Umbilical cord (tissue), 2 donors: ENCODE measurements around the gene CDX1. TPM values are rescaled to one million over a fixed set of nuclear protein-coding genes. Genes with fewer than 3 reads are reported as not detected.

ENCODE experiments used
- DNase-seq: peaks from one replicate; pipeline ENCODE4 v3.0.0-alpha.2; 2015; ENCODE audit warnings: low spot score
- total RNA-seq: library from RNA; depleted of rRNA; stranded (reverse); fragments of >200 nt; gene quantifications from one replicate; pipeline ENCODE4 v1.2.3, GENCODE V29; 2014; ENCODE audit warnings: low replicate concordance; ENCODE audit not compliant: insufficient read depth

The CDX1 gene
- total RNA-seq, 1 donor from 2014 or later, result 2.4 TPM

DNA sequence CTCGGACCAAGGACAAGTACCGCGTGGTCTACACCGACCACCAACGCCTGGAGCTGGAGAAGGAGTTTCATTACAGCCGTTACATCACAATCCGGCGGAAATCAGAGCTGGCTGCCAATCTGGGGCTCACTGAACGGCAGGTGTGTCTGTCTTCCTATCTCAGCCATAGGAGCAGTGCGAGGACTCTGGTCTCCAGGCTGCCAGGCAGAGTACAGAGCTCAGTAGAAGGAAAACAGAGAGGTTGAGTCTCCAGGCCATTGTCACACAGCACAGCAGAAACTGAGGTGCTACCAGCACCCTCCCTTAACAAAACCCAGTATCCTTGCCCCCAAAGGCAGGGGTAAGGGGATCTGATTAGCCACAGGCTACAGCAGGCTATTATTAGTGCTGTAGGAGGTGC, 16.2 kb downstream of the CDX1 start:
- DNase-seq, result no peak

DNA sequence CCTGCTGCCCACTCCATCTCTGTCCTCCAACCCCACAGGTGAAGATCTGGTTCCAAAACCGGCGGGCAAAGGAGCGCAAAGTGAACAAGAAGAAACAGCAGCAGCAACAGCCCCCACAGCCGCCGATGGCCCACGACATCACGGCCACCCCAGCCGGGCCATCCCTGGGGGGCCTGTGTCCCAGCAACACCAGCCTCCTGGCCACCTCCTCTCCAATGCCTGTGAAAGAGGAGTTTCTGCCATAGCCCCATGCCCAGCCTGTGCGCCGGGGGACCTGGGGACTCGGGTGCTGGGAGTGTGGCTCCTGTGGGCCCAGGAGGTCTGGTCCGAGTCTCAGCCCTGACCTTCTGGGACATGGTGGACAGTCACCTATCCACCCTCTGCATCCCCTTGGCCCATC, 16.9 kb downstream of the CDX1 start:
- DNase-seq, result no peak

- no peak for DNase-seq
Measured at GRCh38 chr5:150184006-150184405, 17.4 kb downstream of the CDX1 start.

DNA sequence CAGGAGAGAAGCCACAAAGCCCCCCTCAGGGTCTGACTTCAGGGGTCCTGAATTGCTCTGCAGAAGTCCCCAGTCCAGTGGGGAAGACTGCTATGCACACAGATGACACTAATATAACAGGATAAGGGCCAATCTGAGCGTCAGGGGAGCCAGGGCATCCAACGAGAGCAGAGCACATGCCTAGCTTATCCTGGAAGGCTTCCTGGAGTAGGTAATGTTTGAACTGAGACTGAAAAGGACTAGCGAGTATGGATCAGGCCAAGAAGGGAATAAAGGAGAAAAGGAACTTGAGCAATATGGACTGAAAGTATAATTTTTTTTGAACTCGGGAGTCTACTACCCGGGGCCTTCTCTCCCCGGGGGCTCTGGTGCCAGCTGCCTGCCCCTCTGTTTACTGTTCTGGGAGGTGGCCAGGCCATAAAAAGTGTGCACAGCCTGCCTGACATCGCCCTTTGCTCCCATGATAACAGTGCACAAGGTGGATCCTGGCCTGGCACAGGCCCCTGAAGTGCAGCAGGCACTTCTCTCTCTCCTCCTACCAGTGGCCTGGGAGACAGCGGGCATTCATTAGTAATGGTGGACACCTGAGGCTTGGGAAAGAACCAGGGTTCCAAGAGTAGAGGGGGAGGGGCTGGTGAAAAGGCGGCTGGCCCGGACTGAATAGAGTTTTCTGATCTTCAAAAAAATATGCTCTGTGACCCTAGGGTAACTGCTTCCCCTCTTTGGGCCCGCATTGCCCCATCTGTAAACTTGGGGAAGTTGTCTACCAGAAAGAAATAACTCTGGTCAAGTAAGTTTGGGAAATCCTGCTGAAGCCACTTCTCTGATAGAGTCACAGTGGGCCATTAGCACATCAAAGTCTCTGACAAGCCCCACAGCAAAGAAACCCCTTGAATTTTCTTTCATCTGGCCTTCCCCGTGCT, 18.7 kb downstream of the CDX1 start:
- DNase-seq, result no peak

GRCh38 chr5:150186137-150186536, 19.6 kb downstream of the CDX1 start:
- DNase-seq, result no peak

DNA sequence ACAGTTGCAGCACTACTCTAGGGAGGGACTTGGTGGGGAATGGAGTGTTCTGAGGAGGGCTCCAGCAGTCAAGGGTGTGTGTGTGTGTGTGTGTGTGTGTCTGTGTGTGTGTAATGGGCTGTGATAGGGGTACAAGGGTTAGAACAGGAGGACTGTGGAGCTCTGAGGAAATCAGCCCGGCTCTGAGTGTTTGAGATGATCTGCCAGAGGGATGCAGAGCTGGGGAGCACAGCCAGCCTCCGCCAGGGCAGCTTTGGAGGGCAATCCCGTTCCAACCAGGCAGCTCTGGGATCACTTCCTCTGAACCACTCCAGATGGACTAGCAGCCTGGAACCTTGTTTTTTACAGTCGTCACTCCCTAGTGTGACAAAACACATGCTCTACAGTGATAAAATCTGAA, 20.3 kb downstream of the CDX1 start:
- no peak for DNase-seq

DNA sequence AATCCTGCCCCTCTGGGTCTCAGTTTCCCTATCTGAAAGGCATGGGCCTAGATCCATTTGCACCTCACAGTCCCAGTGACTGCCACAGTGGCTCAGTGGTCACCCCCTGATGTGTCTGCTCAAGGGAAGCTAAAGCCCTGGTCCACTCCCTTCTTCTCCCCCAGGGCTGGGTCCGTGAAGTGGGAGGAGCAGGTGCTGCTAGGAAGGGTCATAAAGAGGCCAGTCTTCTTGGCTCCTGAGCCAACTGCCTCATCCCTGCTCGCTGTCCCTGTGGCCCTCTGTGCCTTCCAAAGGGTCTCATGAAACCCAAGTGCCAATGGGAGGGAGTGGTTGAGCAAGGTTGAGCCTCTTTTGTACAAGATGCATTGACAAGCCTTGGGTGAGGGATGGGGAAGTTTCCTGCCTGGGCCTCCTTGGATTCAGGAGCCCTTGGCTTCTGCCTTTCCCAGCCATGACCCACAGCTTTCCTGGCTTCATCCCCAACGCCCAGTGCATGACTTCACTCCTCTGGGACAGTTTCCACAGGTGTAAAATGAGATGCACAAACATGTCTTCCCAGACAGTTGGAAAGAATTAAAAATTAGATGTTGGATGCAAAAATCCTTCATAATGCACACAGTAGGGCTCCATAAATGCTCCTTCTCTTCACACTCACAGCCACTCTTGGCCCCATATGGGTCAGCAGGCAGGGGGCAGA, 21.7 kb downstream of the CDX1 start:
- DNase-seq, result no peak

GRCh38 chr5:150189326-150189725, 22.7 kb downstream of the CDX1 start:
- DNase-seq, result no peak

GRCh38 chr5:150189728-150190502, 23.3 kb downstream of the CDX1 start, which contains the start of gene SLC6A7:
Gene SLC6A7, plus strand, starts transcription at chr5:150190062. Its CDS starts 266 bp downstream, at chr5:150190328.
- DNase-seq, result no peak

DNA sequence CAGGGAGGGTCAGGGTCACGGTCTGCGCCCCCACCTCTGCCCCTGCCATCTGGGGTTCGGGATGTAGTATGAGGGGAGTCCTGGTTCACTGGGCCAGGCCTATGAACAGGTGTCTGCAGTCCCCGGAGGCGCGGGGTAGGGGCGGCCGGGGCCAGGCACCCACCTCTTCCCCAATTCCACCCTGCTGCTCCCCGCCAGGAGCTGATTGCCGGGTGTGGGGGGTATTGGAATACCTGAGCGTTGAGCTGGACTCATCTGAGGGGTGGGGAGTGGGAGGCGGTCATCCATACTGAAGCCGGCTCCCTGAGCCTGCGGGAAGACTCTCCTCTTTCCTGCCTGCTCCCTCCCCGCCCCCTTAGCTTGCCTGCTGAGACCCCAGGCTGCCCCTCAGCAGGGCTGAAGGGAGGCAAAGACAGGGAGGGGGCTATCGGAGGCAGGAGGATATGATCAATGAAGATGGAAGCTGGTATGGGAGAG, 24.0 kb downstream of the CDX1 start:
- DNase-seq, result no peak

DNA sequence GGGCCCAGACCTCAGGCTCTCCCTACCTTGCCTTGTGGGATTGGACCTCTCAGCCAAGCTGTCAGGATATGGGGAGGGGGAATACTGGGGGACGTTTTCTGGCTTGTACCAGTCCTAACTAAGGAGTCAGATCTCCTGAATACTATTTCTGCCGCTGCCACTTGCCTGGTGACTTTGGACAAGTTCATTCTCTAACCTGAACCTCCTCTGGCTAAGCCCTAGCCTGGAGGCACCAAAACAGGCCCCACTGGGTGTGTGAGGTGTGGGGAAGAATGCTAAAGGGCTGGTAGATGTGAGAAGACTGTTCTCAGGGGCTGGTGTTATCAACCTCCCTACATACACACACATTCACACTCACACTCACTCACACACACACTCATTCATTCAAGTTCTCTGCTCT, 24.4 kb downstream of the CDX1 start:
- DNase-seq, result no peak

- no peak for DNase-seq
Measured at GRCh38 chr5:150192462-150192861, 25.9 kb downstream of the CDX1 start.

GRCh38 chr5:150195736-150196485, 29.3 kb downstream of the CDX1 start:
- no peak for DNase-seq

DNA sequence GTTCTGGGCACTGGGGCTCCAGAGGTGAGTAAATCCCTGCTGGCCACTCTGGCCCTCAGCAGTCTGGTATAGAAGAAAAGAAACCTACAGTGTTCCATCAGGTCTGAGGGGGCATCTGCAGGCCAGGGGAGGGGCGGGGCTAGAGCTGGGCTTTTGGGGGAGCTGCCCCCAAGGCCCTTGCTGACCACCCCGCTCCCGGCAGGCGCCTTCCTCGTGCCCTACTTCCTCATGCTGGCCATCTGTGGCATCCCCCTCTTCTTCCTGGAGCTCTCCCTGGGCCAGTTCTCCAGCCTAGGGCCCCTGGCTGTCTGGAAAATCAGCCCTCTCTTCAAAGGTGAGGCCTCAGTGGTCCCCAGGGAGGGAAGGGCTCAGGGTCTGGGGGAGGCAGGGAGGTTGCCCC, 29.9 kb downstream of the CDX1 start:
- DNase-seq, result no peak

DNA sequence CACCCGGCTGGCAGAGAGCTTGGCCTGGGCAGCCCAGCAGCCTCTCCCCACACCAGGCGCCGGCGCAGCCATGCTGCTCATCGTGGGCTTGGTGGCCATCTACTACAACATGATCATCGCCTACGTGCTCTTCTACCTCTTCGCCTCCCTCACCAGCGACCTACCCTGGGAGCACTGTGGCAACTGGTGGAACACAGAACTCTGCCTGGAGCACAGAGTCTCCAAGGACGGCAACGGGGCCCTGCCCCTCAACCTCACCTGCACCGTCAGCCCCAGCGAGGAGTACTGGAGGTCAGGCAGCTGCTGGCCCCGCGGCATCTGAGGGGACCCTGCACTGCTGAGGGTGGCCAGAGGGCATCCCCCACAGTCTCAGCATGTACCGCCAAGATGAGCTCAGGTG, 30.4 kb downstream of the CDX1 start:
- no peak for DNase-seq

GRCh38 chr5:150197476-150197875, 30.9 kb downstream of the CDX1 start:
- no peak for DNase-seq

DNA sequence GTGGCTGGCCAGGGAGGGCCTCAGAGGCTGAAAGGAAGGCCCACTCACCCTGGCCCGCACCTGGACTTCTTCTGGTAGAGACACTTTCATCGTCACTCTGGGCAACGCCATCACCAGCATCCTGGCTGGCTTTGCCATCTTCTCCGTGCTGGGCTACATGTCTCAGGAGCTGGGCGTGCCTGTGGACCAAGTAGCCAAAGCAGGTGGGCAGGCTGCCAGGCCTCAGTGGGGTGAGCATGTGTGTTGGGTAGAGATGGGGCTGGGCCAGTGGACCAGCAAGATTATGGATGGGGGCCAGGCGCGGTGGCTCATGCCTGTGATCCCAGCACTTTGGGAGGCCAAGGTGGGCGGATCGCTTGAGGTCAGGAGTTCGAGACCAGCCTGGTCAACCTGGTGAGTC, 35.9 kb downstream of the CDX1 start:
- DNase-seq, result no peak

DNA sequence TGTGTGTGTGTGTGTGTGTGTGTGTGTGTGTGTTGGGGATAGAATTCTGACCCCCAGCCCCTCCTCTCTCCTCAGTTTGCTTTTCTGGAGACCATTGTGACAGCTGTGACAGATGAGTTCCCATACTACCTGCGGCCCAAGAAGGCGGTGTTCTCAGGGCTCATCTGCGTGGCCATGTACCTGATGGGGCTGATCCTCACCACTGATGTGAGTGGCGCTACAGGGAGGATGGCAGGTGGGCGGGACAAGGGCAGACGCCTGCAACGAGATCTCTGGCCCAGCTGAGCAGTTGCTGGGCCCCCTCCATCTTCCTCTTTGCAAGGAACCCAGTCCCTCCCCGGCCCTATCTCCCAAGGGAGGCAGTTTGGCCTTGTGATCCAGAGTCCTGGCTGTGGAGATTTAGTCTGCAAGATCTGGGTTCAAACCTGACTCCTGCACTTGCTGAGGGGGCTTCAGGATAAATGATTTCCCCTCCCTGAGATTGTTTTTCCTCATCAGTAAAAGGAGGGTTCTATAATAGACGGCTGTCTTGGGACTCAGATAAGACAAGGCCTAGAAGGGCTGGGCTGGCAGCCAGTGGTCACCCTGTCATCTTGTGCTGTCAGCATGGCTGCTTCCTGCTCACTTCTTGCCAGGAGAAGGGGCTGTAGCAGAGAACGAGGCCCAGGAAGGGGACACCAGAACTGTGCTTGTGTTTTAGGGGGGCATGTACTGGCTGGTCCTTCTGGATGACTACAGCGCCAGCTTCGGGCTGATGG, 37.4 kb downstream of the CDX1 start:
- DNase-seq, result no peak

- no peak for DNase-seq
Measured at GRCh38 chr5:150204590-150204960, 38.0 kb downstream of the CDX1 start.

GRCh38 chr5:150206098-150206778, 39.7 kb downstream of the CDX1 start:
- DNase-seq, result no peak
